ENCODE results near the gene MOB3B.

The MOB3B gene

GRCh38 chr9:27569406-27569805 lies 39.8 kb upstream of the MOB3B start:
- TF ChIP-seq CTCF (IDR thresholded peaks at IDR 0.05; ENCODE audit: low read length) (no peak), EZH2 (IDR thresholded peaks at IDR 0.05; ENCODE audit: borderline replicate concordance, low read length) (no peak)
- H2AFZ ChIP-seq (ENCODE audit: low read length), result no peak overlapping the region
- H4K20me1 ChIP-seq (ENCODE audit: insufficient read depth, low read length), result no peaks in the 10 kb centered on the region
- H3K4me2 ChIP-seq (ENCODE audit: low read length), result no peak overlapping the region
- no peaks in the 10 kb centered on the region for H3K27me3 ChIP-seq (ENCODE audit: insufficient read depth, low read length)
- H3K4me3 ChIP-seq (ENCODE audit: low read depth, low read length, poor library complexity, severe bottlenecking), result no peak overlapping the region
- H3F3A ChIP-seq (ENCODE audit: insufficient read depth, low read length), result no peaks in the 10 kb centered on the region
- no peak overlapping the region for H3K27ac ChIP-seq (ENCODE audit: low read depth, low read length, poor library complexity, severe bottlenecking)
- H3K36me3 ChIP-seq (ENCODE audit: insufficient read depth, low read length), result peaks cover 22% of the 10 kb centered on the region
- H3K9me2 ChIP-seq (ENCODE audit: low read depth, low read length), result no peaks in the 10 kb centered on the region
- H3K4me1 ChIP-seq (ENCODE audit: insufficient read depth, low read length, severe bottlenecking), result peaks cover 20% of the 10 kb centered on the region
- H3K9me3 ChIP-seq (ENCODE audit: low read length), result no peaks in the 10 kb centered on the region
- H3K9ac ChIP-seq (ENCODE audit: low read length), result no peak overlapping the region
- no peaks in the 10 kb centered on the region; the same call in 1 of the 2 replicates for H3K79me2 ChIP-seq (ENCODE audit: insufficient read depth, low read length)

- no peak overlapping the region for H3K9ac ChIP-seq (ENCODE audit: low read length)
Measured at GRCh38 chr9:27566118-27566517, 36.5 kb upstream of the MOB3B start.

GRCh38 chr9:27565696-27566095 lies 36.1 kb upstream of the MOB3B start:
- Histone ChIP-seq H4K20me1 (ENCODE audit: insufficient read depth, low read length) (no peaks in the 10 kb centered on the region), H3K36me3 (ENCODE audit: insufficient read depth, low read length) (peaks cover 43% of the 10 kb centered on the region), H3K27ac (ENCODE audit: low read depth, low read length, poor library complexity, severe bottlenecking) (no peak overlapping the region), H3K79me2 (ENCODE audit: insufficient read depth, low read length) (no peaks in the 10 kb centered on the region; the same call in 1 of the 2 replicates), H3K9ac (ENCODE audit: low read length) (no peak overlapping the region), H3K4me1 (ENCODE audit: insufficient read depth, low read length, severe bottlenecking) (peaks cover 8% of the 10 kb centered on the region), H3F3A (ENCODE audit: insufficient read depth, low read length) (no peaks in the 10 kb centered on the region), H2AFZ (ENCODE audit: low read length) (no peak overlapping the region), H3K4me2 (ENCODE audit: low read length) (no peak overlapping the region), H3K27me3 (ENCODE audit: insufficient read depth, low read length) (no peaks in the 10 kb centered on the region), H3K9me3 (ENCODE audit: low read length) (no peaks in the 10 kb centered on the region), H3K9me2 (ENCODE audit: low read depth, low read length) (no peaks in the 10 kb centered on the region), H3K4me3 (ENCODE audit: low read depth, low read length, poor library complexity, severe bottlenecking) (no peak overlapping the region)
- TF ChIP-seq EZH2 (IDR thresholded peaks at IDR 0.05; ENCODE audit: borderline replicate concordance, low read length), result no peak
- no peak for TF ChIP-seq CTCF (IDR thresholded peaks at IDR 0.05; ENCODE audit: low read length)

More at GRCh38 chr9:27566118-27566517, 36.5 kb upstream of the MOB3B start:
- H3K4me2 ChIP-seq (ENCODE audit: low read length), result no peak overlapping the region
- H3K9me2 ChIP-seq (ENCODE audit: low read depth, low read length), result no peaks in the 10 kb centered on the region
- H2AFZ ChIP-seq (ENCODE audit: low read length), result no peak overlapping the region
- no peak overlapping the region for H3K4me3 ChIP-seq (ENCODE audit: low read depth, low read length, poor library complexity, severe bottlenecking)
- H4K20me1 ChIP-seq (ENCODE audit: insufficient read depth, low read length), result no peaks in the 10 kb centered on the region
- H3K9me3 ChIP-seq (ENCODE audit: low read length), result no peaks in the 10 kb centered on the region
- H3K36me3 ChIP-seq (ENCODE audit: insufficient read depth, low read length), result peaks cover 39% of the 10 kb centered on the region
- no peaks in the 10 kb centered on the region; the same call in 1 of the 2 replicates for H3K79me2 ChIP-seq (ENCODE audit: insufficient read depth, low read length)
- peaks cover 8% of the 10 kb centered on the region for H3K4me1 ChIP-seq (ENCODE audit: insufficient read depth, low read length, severe bottlenecking)
- no peak for TF ChIP-seq CTCF (IDR thresholded peaks at IDR 0.05; ENCODE audit: low read length)
- no peak for TF ChIP-seq EZH2 (IDR thresholded peaks at IDR 0.05; ENCODE audit: borderline replicate concordance, low read length)
- no peaks in the 10 kb centered on the region for H3K27me3 ChIP-seq (ENCODE audit: insufficient read depth, low read length)
- H3K27ac ChIP-seq (ENCODE audit: low read depth, low read length, poor library complexity, severe bottlenecking), result no peak overlapping the region
- no peaks in the 10 kb centered on the region for H3F3A ChIP-seq (ENCODE audit: insufficient read depth, low read length)
